ENCODE data around the gene METTL13. TPM values are rescaled to one million over a fixed set of nuclear protein-coding genes. Genes with fewer than 3 reads are reported as not detected.

The METTL13 gene
- total and polyA plus RNA-seq, 2 of the 4 experiments (the other 2 are of a cell fraction) = 25.1 to 26.3 TPM

- peak overlapping the region; percentile 83 for H3K18ac ChIP-seq (ENCODE audit: low read depth, low read length)
- H3K4me3 ChIP-seq (ENCODE audit: insufficient read depth, low read depth, low read length) = peak overlapping the region; percentile 92
- peak overlapping the region; percentile 71; the same call in 1 of the 2 replicates for H2AK5ac ChIP-seq (ENCODE audit: low read depth, low read length)
- peak overlapping the region; percentile 85 for H3K27ac ChIP-seq (ENCODE audit: insufficient read depth, low read length)
- ChIA-PET POLR2A (ENCODE audit: unreplicated experiment) (interaction anchor here (0.6 to 1.1 kb wide), 5 partner anchors 10 to 508 kb away, joined by 3 to 4 read pairs (median 3); no protein-coding TSS in a partner anchor), CTCF (no interaction called here)
- intact Hi-C loops (cut with micrococcal nuclease) (loop anchor here (5.0 kb wide), 1 partner anchor 241 kb away; no protein-coding TSS in a partner anchor), in situ Hi-C loops (cut with MboI; ENCODE audit: low sequenced_read_pairs) (no loop called here), dilution Hi-C loops (cut with HindIII; ENCODE audit: low sequenced_read_pairs, unreplicated experiment) (no loop called here)
- H3K9me3 ChIP-seq (ENCODE audit: control insufficient read depth, insufficient read depth, low read length) = no peaks in the 10 kb centered on the region
- H3K27me3 ChIP-seq (ENCODE audit: control insufficient read depth, insufficient read depth, low read length) = no peaks in the 10 kb centered on the region
- peak overlapping the region; percentile 56 for H2BK120ac ChIP-seq (ENCODE audit: low read depth, low read length)
- peak overlapping the region; percentile 56 to 86; a peak in 3 of 4 replicates for H4K8ac ChIP-seq (ENCODE audit: low read depth in 2 of 2, low read length in 2 of 2)
- ATAC-seq (ENCODE audit: low read depth) = peak; percentile 4
- H3K36me3 ChIP-seq (ENCODE audit: control insufficient read depth, insufficient read depth, low read length) = peaks cover 10% of the 10 kb centered on the region
- peak overlapping the region; percentile 69 for H3K14ac ChIP-seq (replicated peaks; ENCODE audit: low read depth, low read length)
- peak overlapping the region; percentile 99 for H2AFZ ChIP-seq (replicated peaks; ENCODE audit: low read length, poor library complexity)
- peak overlapping the region; percentile 91 for H3K9ac ChIP-seq (ENCODE audit: low read depth, low read length)
- TF ChIP-seq NFE2L2 (IDR thresholded peaks at IDR 0.05; ENCODE audit: low read depth, low read length) (no peak), USF2 (IDR thresholded peaks at IDR 0.05; ENCODE audit: low read depth, low read length) (no peak), POLR2A (IDR thresholded peaks at IDR 0.05; ENCODE audit: low read depth, low read length) (no peak), CHD1 (IDR thresholded peaks at IDR 0.05; ENCODE audit: low read depth, low read length) (no peak), BHLHE40 (IDR thresholded peaks at IDR 0.05; ENCODE audit: low read depth, low read length) (no peak), ELK1 (IDR thresholded peaks at IDR 0.05; ENCODE audit: borderline replicate concordance, low read depth, low read length) (no peak), RFX5 (IDR thresholded peaks at IDR 0.05; ENCODE audit: low read depth, low read length) (no peak), MAZ (IDR thresholded peaks at IDR 0.05; ENCODE audit: borderline replicate concordance, low read depth, low read length) (no peak), RCOR1 (IDR thresholded peaks at IDR 0.05; ENCODE audit: insufficient replicate concordance, low read length) (no peak)
- TF ChIP-seq, protein P1, sequence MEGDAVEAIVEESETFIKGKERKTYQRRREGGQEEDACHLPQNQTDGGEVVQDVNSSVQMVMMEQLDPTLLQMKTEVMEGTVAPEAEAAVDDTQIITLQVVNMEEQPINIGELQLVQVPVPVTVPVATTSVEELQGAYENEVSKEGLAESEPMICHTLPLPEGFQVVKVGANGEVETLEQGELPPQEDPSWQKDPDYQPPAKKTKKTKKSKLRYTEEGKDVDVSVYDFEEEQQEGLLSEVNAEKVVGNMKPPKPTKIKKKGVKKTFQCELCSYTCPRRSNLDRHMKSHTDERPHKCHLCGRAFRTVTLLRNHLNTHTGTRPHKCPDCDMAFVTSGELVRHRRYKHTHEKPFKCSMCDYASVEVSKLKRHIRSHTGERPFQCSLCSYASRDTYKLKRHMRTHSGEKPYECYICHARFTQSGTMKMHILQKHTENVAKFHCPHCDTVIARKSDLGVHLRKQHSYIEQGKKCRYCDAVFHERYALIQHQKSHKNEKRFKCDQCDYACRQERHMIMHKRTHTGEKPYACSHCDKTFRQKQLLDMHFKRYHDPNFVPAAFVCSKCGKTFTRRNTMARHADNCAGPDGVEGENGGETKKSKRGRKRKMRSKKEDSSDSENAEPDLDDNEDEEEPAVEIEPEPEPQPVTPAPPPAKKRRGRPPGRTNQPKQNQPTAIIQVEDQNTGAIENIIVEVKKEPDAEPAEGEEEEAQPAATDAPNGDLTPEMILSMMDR (conservative IDR thresholded peaks at IDR 0.05; ENCODE audit: low read depth, low read length) = no peak
- H3K4me1 ChIP-seq (ENCODE audit: control insufficient read depth, insufficient read depth, low read length) = peaks cover 8% of the 10 kb centered on the region; the same call in 1 of the 2 replicates
- 0% methylated on average over 15 of the region's 28 CpGs; no CpG with 5 or more reads in 1 of the 2 experiments for WGBS, 2 experiments (ENCODE audit: extremely low coverage in 2 of 2, insufficient read length in 1 of 2)
- peaks cover 3% of the 10 kb centered on the region; the same call in 1 of the 2 replicates for H3K9me1 ChIP-seq (ENCODE audit: insufficient read depth, low read length)
- H2BK20ac ChIP-seq (ENCODE audit: low read depth, low read length) = no peak overlapping the region
- peaks cover 17 to 34% of the 10 kb centered on the region in 2 experiments for H3K79me1 ChIP-seq (ENCODE audit: low read depth in 1 of 2, low read length in 2 of 2)
- H3K23ac ChIP-seq (ENCODE audit: low read depth, low read length) = peak overlapping the region; percentile 71; the same call in 1 of the 2 replicates
- peak; percentile 25 for DNase-seq
- H3K4ac ChIP-seq (ENCODE audit: low read depth, low read length) = peak overlapping the region; percentile 86
- no TSS peak for BruUV-seq (replicated peaks)
- H2BK5ac ChIP-seq (ENCODE audit: low read depth, low read length, poor library complexity, severe bottlenecking) = peak overlapping the region; percentile 72
- H4K5ac ChIP-seq (ENCODE audit: low read depth, low read length) = peak overlapping the region; percentile 30; the same call in 1 of the 2 replicates
- H2AK9ac ChIP-seq (replicated peaks; ENCODE audit: low read depth, low read length, poor library complexity) = peak overlapping the region; percentile 92
- H2BK15ac ChIP-seq (ENCODE audit: low read depth, low read length) = peak overlapping the region; percentile 28; the same call in 1 of the 3 replicates
- H3K56ac ChIP-seq (ENCODE audit: extremely low read depth, insufficient read depth, low read length) = peak overlapping the region; percentile 72
- no peaks in the 10 kb centered on the region; the same call in 1 of the 2 replicates for H4K20me1 ChIP-seq (ENCODE audit: insufficient read depth, low read length)
- H3K4me2 ChIP-seq (ENCODE audit: low read depth, low read length) = peak overlapping the region; percentile 98
- peak overlapping the region; percentile 80 for H4K91ac ChIP-seq (ENCODE audit: insufficient read depth, low read depth, low read length)
These were observed 40.2 kb upstream of the METTL13 start for GRCh38 chr1:171740987-171741871.
